Measurements from ENCODE around the gene CDC42SE1.

- TF ChIP-seq MAX (CRISPR knock-in tag; IDR thresholded peaks at IDR 0.05), result no peak
- no peak for TF ChIP-seq CTCF (IDR thresholded peaks at IDR 0.05)
- TF ChIP-seq NFYB (CRISPR knock-in tag; conservative IDR thresholded peaks at IDR 0.05; ENCODE audit: low read depth), result no peak
- no peak for TF ChIP-seq TEAD1 (CRISPR knock-in tag; IDR thresholded peaks at IDR 0.05)
- TF ChIP-seq NR1H2 (CRISPR knock-in tag; IDR thresholded peaks at IDR 0.05), result no peak
- TF ChIP-seq MYBL2 (CRISPR knock-in tag; IDR thresholded peaks at IDR 0.05), result no peak
- TF ChIP-seq ZNF423 (CRISPR knock-in tag; IDR thresholded peaks at IDR 0.05), result no peak
- TF ChIP-seq ZNF138 (CRISPR knock-in tag; conservative IDR thresholded peaks at IDR 0.05), result no peak
- TF ChIP-seq ELF4 (CRISPR knock-in tag; IDR thresholded peaks at IDR 0.05; ENCODE audit: low read depth), result no peak
- TF ChIP-seq NFE2L1 (CRISPR knock-in tag; IDR thresholded peaks at IDR 0.05), result no peak
- TF ChIP-seq SP1 (CRISPR knock-in tag; conservative IDR thresholded peaks at IDR 0.05), result no peak
- no peak for TF ChIP-seq ZNF671 (CRISPR knock-in tag; IDR thresholded peaks at IDR 0.05)
- TF ChIP-seq STAT6 (CRISPR knock-in tag; conservative IDR thresholded peaks at IDR 0.05; ENCODE audit: low read depth), result no peak
- TF ChIP-seq KAT7 (CRISPR knock-in tag; IDR thresholded peaks at IDR 0.05; ENCODE audit: borderline replicate concordance), result no peak
Observed at GRCh38 chr1:151050051-151050688, 9.3 kb downstream of the CDC42SE1 start.

Measured in WTC11 (cell line).